Liver (tissue), 9 donors: Measurements from ENCODE around the gene SLC16A4. TPM values are rescaled to one million over a fixed set of nuclear protein-coding genes. Genes with fewer than 3 reads are reported as not detected.

Source experiments
- DNase-seq: peaks from one replicate; pipeline ENCODE4 v3.0.0-alpha.2; 2017; ENCODE audit warnings: low spot score
- H3K27ac ChIP-seq, 2 donors: one replicate each; pipeline ENCODE4 v1.7.0; 2013; ENCODE audit warnings: inconsistent platforms in 2 of 2, low read length in 2 of 2, control low read depth in 1 of 2, low read depth in 1 of 2, mild to moderate bottlenecking in 1 of 2
- H3K27me3 ChIP-seq, 4 donors: one replicate each; pipeline versions ENCODE4 v1.6.1 to v1.7.0; 2013; ENCODE audit warnings: low read length in 3 of 4, inconsistent platforms in 1 of 4, mild to moderate bottlenecking in 1 of 4, moderate library complexity in 1 of 4; ENCODE audit not compliant: control insufficient read depth in 4 of 4, insufficient read depth in 4 of 4
- H3K36me3 ChIP-seq, 4 donors: one replicate each; pipeline versions ENCODE4 v1.6.1 to v1.7.0; 2013; ENCODE audit warnings: low read length in 3 of 4, mild to moderate bottlenecking in 3 of 4, low read depth in 1 of 4, moderate library complexity in 1 of 4; ENCODE audit not compliant: control insufficient read depth in 4 of 4, insufficient read depth in 3 of 4
- H3K4me1 ChIP-seq, 4 donors: one replicate each; pipeline versions ENCODE4 v1.6.1 to v1.7.0; 2013; ENCODE audit warnings: low read length in 3 of 4, mild to moderate bottlenecking in 3 of 4, moderate library complexity in 1 of 4; ENCODE audit not compliant: control insufficient read depth in 4 of 4, insufficient read depth in 4 of 4
- H3K4me3 ChIP-seq, 3 donors: one replicate each; pipeline versions ENCODE4 v1.6.1 to v1.7.0; 2013; ENCODE audit warnings: low read length in 3 of 3, control low read depth in 1 of 3, low read depth in 1 of 3, mild to moderate bottlenecking in 1 of 3
- H3K9ac ChIP-seq, 2 donors: one replicate each; pipeline ENCODE4 v1.7.0; 2013; ENCODE audit warnings: low read length in 2 of 2, mild to moderate bottlenecking in 2 of 2, moderate library complexity in 2 of 2, control low read depth in 1 of 2, low read depth in 1 of 2
- H3K9me3 ChIP-seq, 4 donors: one replicate each; pipeline versions ENCODE4 v1.6.1 to v1.7.0; 2013; ENCODE audit warnings: low read length in 3 of 4; ENCODE audit not compliant: control insufficient read depth in 4 of 4
- ATF3 ChIP-seq: IDR thresholded peaks from 2 replicates; pipeline ENCODE4 v1.6.1; 2016; ENCODE audit warnings: antibody characterized with exemption
- CTCF ChIP-seq: fragments of 150-350 bp; IDR thresholded peaks from 2 replicates; pipeline ENCODE4 v1.5.1; 2017; ENCODE audit warnings: improper control_type of control experiment, low read depth, low read length; ENCODE audit not compliant: missing input control
- EGR1 ChIP-seq, 2 donors: IDR thresholded peaks; 2 replicates each; pipeline ENCODE4 v1.6.1; 2016 to 2018; ENCODE audit warnings: antibody characterized with exemption in 2 of 2, low read depth in 2 of 2
- FOXA2 ChIP-seq: IDR thresholded peaks from 2 replicates; pipeline ENCODE4 v1.6.1; 2016; ENCODE audit warnings: antibody characterized with exemption
- HNF4A ChIP-seq, 2 donors: conservative IDR thresholded peaks; 2 replicates each; pipeline ENCODE4 v1.6.1; 2016; ENCODE audit warnings: antibody characterized with exemption in 2 of 2, mild to moderate bottlenecking in 2 of 2
- JUND ChIP-seq, 2 donors: IDR thresholded peaks; 2 replicates each; pipeline ENCODE4 v1.6.1; 2016; ENCODE audit warnings: antibody characterized with exemption in 2 of 2
- MAX ChIP-seq: IDR thresholded peaks from 2 replicates; pipeline ENCODE4 v1.6.1; 2016; ENCODE audit warnings: antibody characterized with exemption
- NR2F2 ChIP-seq: IDR thresholded peaks from 2 replicates; pipeline ENCODE4 v1.6.1; 2016; ENCODE audit warnings: antibody characterized with exemption
- RAD21 ChIP-seq, 2 donors: IDR thresholded peaks; 2 replicates each; pipeline ENCODE4 v1.6.1; 2016; ENCODE audit warnings: antibody characterized with exemption in 2 of 2, mild to moderate bottlenecking in 2 of 2
- RXRA ChIP-seq, 2 donors: IDR thresholded peaks; 2 replicates each; pipeline ENCODE4 v1.6.1; 2017 to 2018; ENCODE audit warnings: antibody characterized with exemption in 2 of 2, mild to moderate bottlenecking in 1 of 2
- YY1 ChIP-seq: IDR thresholded peaks from 2 replicates; pipeline ENCODE4 v1.6.1; 2016; ENCODE audit warnings: antibody characterized with exemption, mild to moderate bottlenecking
- WGBS: extraction: QIAGEN DNeasy Blood & Tissue Kit; methylation state at CpG from one replicate; pipeline ENCODE4 v1.1.7; 2013; 5-methylcytosine and 5-hydroxymethylcytosine counted together
- polyA plus RNA-seq, 2 donors: library from polyadenylated mRNA; stranded (reverse) in 1 of 2; unstranded in 1 of 2; fragments of 200-250 nt in 1 of 2; fragments of >200 nt in 1 of 2; fragmentation: Nextera tagmentation in 1 of 2; extraction: Ambion mirVana in 1 of 2; gene quantifications; one replicate each; pipeline versions ENCODE4 v1.2.1 to v1.2.3, GENCODE V29; 2013 to 2015
- total RNA-seq, 2 donors: library from RNA; depleted of rRNA; stranded (reverse); fragments of >200 nt; gene quantifications; one replicate each; pipeline ENCODE4 v1.2.3, GENCODE V29; 2014
- TF ChIP-seq, protein P1 (sequence below): IDR thresholded peaks from 2 replicates; pipeline ENCODE4 v1.6.1; 2016; ENCODE audit warnings: antibody characterized with exemption, mild to moderate bottlenecking
- donor health status: healthy.
- donor health status: healthy.
- donor health status: healthy.
- donor health status: healthy.
- donor health status: healthy.

Gene SLC16A4
- total and polyA plus RNA-seq, 4 donors = 0.72 to 1.8 (median 1.6) TPM

DNA sequence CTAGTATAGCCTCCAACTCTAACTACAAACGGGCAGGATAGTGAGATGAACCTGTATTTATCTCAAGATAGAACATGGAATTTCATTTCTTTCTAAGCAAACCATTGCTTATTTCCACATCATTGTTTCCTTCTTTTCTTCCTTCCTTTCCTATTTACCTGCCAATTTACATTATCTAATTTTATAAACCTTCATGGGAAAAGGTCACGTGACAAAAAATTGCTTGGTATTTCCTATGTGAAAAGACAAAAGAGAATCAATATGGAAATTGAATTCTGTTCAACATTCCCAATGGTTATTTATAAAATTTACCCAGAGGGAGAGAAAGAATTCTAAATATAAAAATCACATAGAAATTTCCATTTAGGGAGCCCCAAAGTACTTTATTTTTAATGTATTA, 74.1 kb downstream of the SLC16A4 start:
- peaks cover 0 to 8% (median 3%) of the 10 kb centered on the region in 4 donors for H3K4me1 ChIP-seq
- H3K4me3 ChIP-seq = no peak overlapping the region
- DNase-seq = no peak
- H3K27ac ChIP-seq = no peak overlapping the region
- H3K27me3 ChIP-seq = no peaks in the 10 kb centered on the region
- TF ChIP-seq FOXA2 (no peak), ATF3 (no peak), JUND (IDR thresholded peaks at IDR 0.05) (no peak), MAX (no peak), HNF4A (conservative IDR thresholded peaks at IDR 0.05) (no peak), CTCF (no peak), YY1 (no peak), RAD21 (IDR thresholded peaks at IDR 0.05) (no peak), EGR1 (IDR thresholded peaks at IDR 0.05; ENCODE audit: low read depth in 2 of 2) (no peak), RXRA (IDR thresholded peaks at IDR 0.05) (no peak), NR2F2 (no peak)
- TF ChIP-seq, protein P1, sequence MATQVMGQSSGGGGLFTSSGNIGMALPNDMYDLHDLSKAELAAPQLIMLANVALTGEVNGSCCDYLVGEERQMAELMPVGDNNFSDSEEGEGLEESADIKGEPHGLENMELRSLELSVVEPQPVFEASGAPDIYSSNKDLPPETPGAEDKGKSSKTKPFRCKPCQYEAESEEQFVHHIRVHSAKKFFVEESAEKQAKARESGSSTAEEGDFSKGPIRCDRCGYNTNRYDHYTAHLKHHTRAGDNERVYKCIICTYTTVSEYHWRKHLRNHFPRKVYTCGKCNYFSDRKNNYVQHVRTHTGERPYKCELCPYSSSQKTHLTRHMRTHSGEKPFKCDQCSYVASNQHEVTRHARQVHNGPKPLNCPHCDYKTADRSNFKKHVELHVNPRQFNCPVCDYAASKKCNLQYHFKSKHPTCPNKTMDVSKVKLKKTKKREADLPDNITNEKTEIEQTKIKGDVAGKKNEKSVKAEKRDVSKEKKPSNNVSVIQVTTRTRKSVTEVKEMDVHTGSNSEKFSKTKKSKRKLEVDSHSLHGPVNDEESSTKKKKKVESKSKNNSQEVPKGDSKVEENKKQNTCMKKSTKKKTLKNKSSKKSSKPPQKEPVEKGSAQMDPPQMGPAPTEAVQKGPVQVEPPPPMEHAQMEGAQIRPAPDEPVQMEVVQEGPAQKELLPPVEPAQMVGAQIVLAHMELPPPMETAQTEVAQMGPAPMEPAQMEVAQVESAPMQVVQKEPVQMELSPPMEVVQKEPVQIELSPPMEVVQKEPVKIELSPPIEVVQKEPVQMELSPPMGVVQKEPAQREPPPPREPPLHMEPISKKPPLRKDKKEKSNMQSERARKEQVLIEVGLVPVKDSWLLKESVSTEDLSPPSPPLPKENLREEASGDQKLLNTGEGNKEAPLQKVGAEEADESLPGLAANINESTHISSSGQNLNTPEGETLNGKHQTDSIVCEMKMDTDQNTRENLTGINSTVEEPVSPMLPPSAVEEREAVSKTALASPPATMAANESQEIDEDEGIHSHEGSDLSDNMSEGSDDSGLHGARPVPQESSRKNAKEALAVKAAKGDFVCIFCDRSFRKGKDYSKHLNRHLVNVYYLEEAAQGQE = no peak
- WGBS = 89% methylated on average over 2 of the region's 2 CpGs
- H3K36me3 ChIP-seq = no peaks in the 10 kb centered on the region
- H3K9me3 ChIP-seq = no peaks in the 10 kb centered on the region
- H3K9ac ChIP-seq = no peak overlapping the region

Other genes starting within 250 kb of the SLC16A4 start
- not detected for gene SLC6A17, start 240.5 kb downstream of the SLC16A4 start, total RNA-seq
- gene SLC6A17, start 240.5 kb downstream of the SLC16A4 start, polyA plus RNA-seq = not detected
- gene KCNC4, start 180.7 kb downstream of the SLC16A4 start, total RNA-seq = 1 to 10 TPM; 1.0 to 2.5 TPM
- gene KCNC4, start 180.7 kb downstream of the SLC16A4 start, polyA plus RNA-seq = 1 to 10 TPM in 1 of 2 donors, under 1 TPM in 1; 0.46 to 1.9 TPM
- gene RBM15, start 51.6 kb downstream of the SLC16A4 start, total RNA-seq = 10 to 100 TPM; 27.2 to 34.0 TPM
- gene RBM15, start 51.6 kb downstream of the SLC16A4 start, polyA plus RNA-seq = 1 to 10 TPM; 2.4 to 2.8 TPM
- gene LAMTOR5, start 16.7 kb upstream of the SLC16A4 start, total RNA-seq = 10 to 100 TPM; 30.0 to 41.2 TPM
- gene LAMTOR5, start 16.7 kb upstream of the SLC16A4 start, polyA plus RNA-seq = 100 to 1,000 TPM; 147 to 182 TPM
- not detected for gene PROK1, start 60.1 kb upstream of the SLC16A4 start, total RNA-seq
- gene PROK1, start 60.1 kb upstream of the SLC16A4 start, polyA plus RNA-seq = under 1 TPM in 1 of 2 donors, not detected in 1; 0.03 TPM
- not detected for gene KCNA10, start 128.1 kb upstream of the SLC16A4 start, total RNA-seq
- not detected for gene KCNA10, start 128.1 kb upstream of the SLC16A4 start, polyA plus RNA-seq
- gene KCNA2, start 215.3 kb upstream of the SLC16A4 start, total RNA-seq = under 1 TPM in 1 of 2 donors, not detected in 1; 0.08 TPM
- gene KCNA2, start 215.3 kb upstream of the SLC16A4 start, polyA plus RNA-seq = under 1 TPM in 1 of 2 donors, not detected in 1; 0.02 TPM